Body of pancreas (tissue), 4 donors: ENCODE measurements around the gene UPK3A. TPM values are rescaled to one million over a fixed set of nuclear protein-coding genes. Genes with fewer than 3 reads are reported as not detected.
"Not testable (repeated sequence)": the region's sequence is repeated elsewhere in the genome, so short reads cannot be mapped to it uniquely, and the experiment has no call there.

Experiments
- ATAC-seq: fragments of 150-250 bp; one replicate; pipeline ENCODE4 v1.9.1; 2016
- DNase-seq, 4 donors: peaks; one replicate each; pipeline ENCODE4 v3.0.0-alpha.2; 2019
- H3K27ac ChIP-seq, 4 donors: fragments of 200-600 bp; sonication (generic); 1 replicate in 3 of 4; 2 replicates in 1 of 4; pipeline versions ENCODE4 v1.5.1 to v1.6.1; 2016 to 2019; ENCODE audit warnings: mild to moderate bottlenecking in 1 of 4, mixed read lengths in 1 of 4, moderate library complexity in 1 of 4
- H3K27me3 ChIP-seq, 2 donors: fragments of 200-600 bp; sonication (generic); one replicate each; pipeline ENCODE4 v1.6.0; 2016; ENCODE audit warnings: mild to moderate bottlenecking in 1 of 2
- H3K36me3 ChIP-seq, 2 donors: fragments of 200-600 bp; sonication (generic); replicated peaks in 1 of 2; 2 replicates each; pipeline ENCODE4 v1.5.1; 2016; ENCODE audit warnings: low read depth in 2 of 2; ENCODE audit not compliant: insufficient read depth in 1 of 2
- H3K4me1 ChIP-seq: fragments of 200-600 bp; sonication (generic); one replicate; pipeline ENCODE4 v1.6.0; 2016
- H3K4me3 ChIP-seq, 2 donors: fragments of 200-600 bp; sonication (generic); 1 replicate in 1 of 2; 2 replicates in 1 of 2; pipeline ENCODE4 v1.5.1; 2016 to 2019
- H3K9me3 ChIP-seq, 3 donors: fragments of 200-600 bp; sonication (generic); 1 replicate in 2 of 3; 2 replicates in 1 of 3; pipeline ENCODE4 v1.5.1; 2016
- CTCF ChIP-seq, 7 experiments: fragments of 450-650 bp in 4 of 7; fragments of 200-600 bp in 3 of 7; sonication (generic) in 3 of 7; IDR thresholded peaks; one replicate each; pipeline ENCODE4 v1.5.1; 2016 to 2019; ENCODE audit warnings: antibody characterized with exemption in 7 of 7
- POLR2A ChIP-seq, 3 donors: fragments of 450-650 bp; IDR thresholded peaks; one replicate each; pipeline ENCODE4 v1.6.1; 2016; ENCODE audit warnings: antibody characterized with exemption in 3 of 3, mild to moderate bottlenecking in 2 of 3
- WGBS, 2 donors: methylation state at CpG; one replicate each; pipeline ENCODE4 v1.1.5; 2017; 5-methylcytosine and 5-hydroxymethylcytosine counted together
- intact Hi-C: fragments of 100-400 bp; cut with DNase I; formaldehyde crosslinking; loops from one replicate; pipeline ENCODE4 v1.15.1; 2023
- total RNA-seq, 2 donors: library from RNA; depleted of rRNA; stranded (reverse); fragments of >200 nt; gene quantifications; one replicate each; pipeline ENCODE4 v1.1.0, GENCODE V29; 2016

The UPK3A gene
- total RNA-seq, 2 donors from 2014 or later: not detected

GRCh38 chr22:45322873-45323525 is 38.2 kb downstream of the UPK3A start:
- intact Hi-C loops: no loop called here
- no peak for TF ChIP-seq CTCF (IDR thresholded peaks at IDR 0.05)
- TF ChIP-seq POLR2A (IDR thresholded peaks at IDR 0.05): no peak
- peaks cover 7% of the 10 kb centered on the region for H3K4me1 ChIP-seq
- 82 to 83% methylated on average over 24 of the region's 24 CpGs for WGBS, 2 donors
- no peaks in the 10 kb centered on the region for H3K27me3 ChIP-seq
- H3K36me3 ChIP-seq: no peaks in the 10 kb centered on the region
- ATAC-seq (no peak), DNase-seq (no peak)
- H3K27ac ChIP-seq: no peak overlapping the region
- H3K4me3 ChIP-seq: no peak overlapping the region
- H3K9me3 ChIP-seq: no peaks in the 10 kb centered on the region

GRCh38 chr22:45323695-45324094 is 38.9 kb downstream of the UPK3A start:
- intact Hi-C loops: no loop called here
- Histone ChIP-seq H3K4me1 (peaks cover 7% of the 10 kb centered on the region), H3K4me3 (no peak overlapping the region), H3K36me3 (no peaks in the 10 kb centered on the region), H3K9me3 (no peaks in the 10 kb centered on the region), H3K27me3 (no peaks in the 10 kb centered on the region), H3K27ac (no peak overlapping the region)
- 81 to 86% methylated on average over 7 of the region's 7 CpGs for WGBS, 2 donors
- ATAC-seq (no peak), DNase-seq (no peak)
- no peak for TF ChIP-seq POLR2A (IDR thresholded peaks at IDR 0.05)
- no peak for TF ChIP-seq CTCF (IDR thresholded peaks at IDR 0.05)

GRCh38 chr22:45324311-45324711 is 39.6 kb downstream of the UPK3A start:
- no peak for TF ChIP-seq POLR2A (IDR thresholded peaks at IDR 0.05)
- no peak overlapping the region for H3K4me3 ChIP-seq
- H3K27me3 ChIP-seq: no peaks in the 10 kb centered on the region
- no peaks in the 10 kb centered on the region for H3K36me3 ChIP-seq
- no peak overlapping the region for H3K27ac ChIP-seq
- intact Hi-C loops: no loop called here
- no peak for DNase-seq
- ATAC-seq: no peak
- H3K4me1 ChIP-seq: peaks cover 5% of the 10 kb centered on the region
- no peaks in the 10 kb centered on the region for H3K9me3 ChIP-seq
- 91 to 94% methylated on average over 10 to 12 of the region's 12 CpGs for WGBS, 2 donors

- intact Hi-C loops: not testable (repeated sequence)
- WGBS, 2 donors: 88 to 97% methylated on average over 3 to 7 of the region's 8 CpGs
Measured at GRCh38 chr22:45328261-45328660, 43.5 kb downstream of the UPK3A start.

GRCh38 chr22:45328822-45329529 is 44.2 kb downstream of the UPK3A start:
- no peaks in the 10 kb centered on the region for H3K4me1 ChIP-seq
- DNase-seq: no peak
- intact Hi-C loops: no loop called here
- H3K27me3 ChIP-seq: no peaks in the 10 kb centered on the region
- ATAC-seq: no peak
- TF ChIP-seq CTCF (IDR thresholded peaks at IDR 0.05) (no peak), POLR2A (IDR thresholded peaks at IDR 0.05) (no peak)
- H3K4me3 ChIP-seq: no peak overlapping the region
- WGBS, 2 donors: 77 to 86% methylated on average over 8 of the region's 8 CpGs
- H3K27ac ChIP-seq: no peak overlapping the region
- no peaks in the 10 kb centered on the region for H3K9me3 ChIP-seq
- H3K36me3 ChIP-seq: peaks cover 4 to 5% of the 10 kb centered on the region in 2 donors

More at GRCh38 chr22:45328261-45328660, 43.5 kb downstream of the UPK3A start:
- H3K9me3 ChIP-seq, H3K36me3 ChIP-seq, H3K4me1 ChIP-seq, H3K27me3 ChIP-seq, H3K27ac ChIP-seq, H3K4me3 ChIP-seq, DNase-seq, ATAC-seq: not testable (repeated sequence)
